NCI-H82 (cell line): Measurements from ENCODE around the gene MSL3B.

Experiments used
- DNase-seq: peaks from one replicate; lab custom pipeline; 2025; lab: John Stamatoyannopoulos, UW

MSL3B gene

DNA sequence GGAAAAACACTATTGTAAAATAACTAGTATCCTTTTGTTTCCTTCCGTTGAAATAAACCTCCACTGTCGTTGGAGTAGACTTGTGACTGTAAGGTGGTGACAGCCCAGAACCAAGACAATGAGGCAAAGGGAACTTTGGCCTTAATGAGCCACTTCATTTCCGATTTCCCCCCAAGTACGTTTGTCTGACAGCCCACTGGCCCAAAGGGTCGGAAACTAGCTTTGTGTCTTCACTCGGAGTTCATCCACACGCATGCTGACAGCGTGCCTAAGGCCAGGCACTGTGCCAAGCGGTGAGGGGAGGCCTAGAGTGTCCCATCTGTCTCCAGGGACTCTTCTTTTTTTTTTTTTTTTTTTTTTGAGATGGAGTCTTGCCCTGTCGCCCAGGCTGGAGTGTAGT is 34.8 kb downstream of the MSL3B start:
- peak; percentile 70 for DNase-seq

DNA sequence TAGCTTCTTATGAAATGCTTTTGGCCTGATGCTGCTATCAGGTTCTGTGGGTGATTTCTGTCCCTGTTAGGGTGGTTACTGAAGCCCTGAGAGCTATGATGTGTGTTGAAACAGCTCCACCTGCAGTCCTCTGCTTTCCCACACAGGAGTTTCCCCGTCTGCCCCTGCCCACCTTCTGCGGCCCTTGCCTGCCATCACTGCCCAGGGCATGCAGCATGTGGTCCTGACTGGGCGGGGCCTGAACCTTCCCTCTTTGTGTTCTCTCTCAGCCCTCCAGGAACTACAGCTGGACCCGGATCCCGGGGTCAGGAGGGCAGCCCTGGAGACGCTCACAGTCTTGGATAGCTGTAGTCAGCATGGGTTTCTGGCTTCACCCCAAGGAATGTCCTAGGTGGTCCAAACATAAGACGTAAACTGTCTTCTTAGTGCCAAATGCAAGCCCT is 35.3 kb downstream of the MSL3B start:
- peak; percentile 85 for DNase-seq

DNA sequence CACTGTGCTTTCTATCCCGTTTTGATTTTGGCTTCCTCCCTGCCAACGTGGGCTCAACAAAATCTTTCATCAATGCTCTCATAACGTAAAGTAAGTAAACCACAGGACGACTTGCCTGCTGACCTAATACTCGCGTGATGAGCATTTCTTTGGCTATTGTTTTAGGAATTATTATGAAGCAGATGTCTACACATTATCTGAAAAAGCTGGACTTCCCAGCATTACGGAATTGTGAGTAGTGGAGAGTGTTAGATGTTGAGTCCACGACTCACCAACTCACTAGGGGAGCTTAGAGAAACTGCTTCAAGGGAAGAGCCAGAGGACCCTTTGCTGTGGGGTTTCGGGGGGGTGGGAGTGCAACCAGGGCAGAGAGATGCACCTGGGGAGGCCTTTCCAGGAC is 35.8 kb downstream of the MSL3B start:
- DNase-seq = no peak

DNA sequence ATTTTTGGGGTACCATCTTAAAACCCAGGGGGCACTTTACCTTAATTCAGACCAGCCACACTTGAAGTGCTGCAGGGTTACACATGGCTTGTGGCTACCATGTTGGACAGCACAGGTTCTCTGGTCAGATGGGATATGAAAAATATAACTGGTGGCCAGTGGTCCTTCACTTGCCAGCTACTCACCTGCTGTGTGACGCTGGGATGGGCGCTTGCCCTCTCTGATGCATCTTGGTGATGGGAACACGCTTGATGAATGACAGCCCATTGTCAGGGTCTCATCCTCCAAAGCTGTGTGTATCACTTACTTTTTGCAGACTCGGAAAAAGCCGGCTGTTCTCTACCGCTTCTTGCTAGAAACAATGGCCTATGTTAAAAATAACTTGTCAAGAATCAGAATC is 36.3 kb downstream of the MSL3B start:
- DNase-seq = no peak

DNA sequence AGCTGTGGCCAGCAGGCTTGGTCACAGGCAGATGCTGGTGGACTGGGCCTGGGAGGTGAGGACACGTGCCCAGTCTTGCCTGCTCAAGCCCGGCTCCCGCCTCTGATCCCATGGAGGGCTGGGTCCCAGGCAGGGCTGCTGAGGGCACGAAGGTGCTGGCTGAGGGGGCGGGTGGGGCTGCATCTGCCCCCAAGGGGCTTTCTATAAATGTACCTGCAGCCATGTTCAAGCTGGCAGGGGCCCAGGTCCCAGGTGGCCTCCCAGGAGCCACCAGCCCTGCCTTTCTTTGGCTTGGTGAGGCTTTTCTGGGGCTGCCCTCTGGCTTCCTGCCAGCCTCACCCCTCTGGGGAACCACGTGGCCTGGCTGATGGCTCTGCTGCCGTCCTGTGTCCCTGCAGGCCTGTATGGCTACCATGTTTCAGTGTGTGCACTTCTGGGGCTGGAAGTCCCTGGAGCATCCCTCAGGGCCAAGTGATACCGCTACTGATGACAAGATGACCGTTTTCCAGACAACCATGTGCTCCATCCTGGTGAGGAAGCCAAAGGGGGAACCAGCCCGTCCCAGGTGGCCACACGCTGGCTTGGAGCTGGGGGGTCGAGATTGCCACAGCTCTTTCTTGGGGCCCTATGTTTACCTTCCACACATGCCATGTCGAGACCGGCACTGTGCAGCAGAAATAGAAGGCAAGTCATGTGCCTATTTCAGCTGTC is 37.0 kb downstream of the MSL3B start:
- DNase-seq = no peak

DNA sequence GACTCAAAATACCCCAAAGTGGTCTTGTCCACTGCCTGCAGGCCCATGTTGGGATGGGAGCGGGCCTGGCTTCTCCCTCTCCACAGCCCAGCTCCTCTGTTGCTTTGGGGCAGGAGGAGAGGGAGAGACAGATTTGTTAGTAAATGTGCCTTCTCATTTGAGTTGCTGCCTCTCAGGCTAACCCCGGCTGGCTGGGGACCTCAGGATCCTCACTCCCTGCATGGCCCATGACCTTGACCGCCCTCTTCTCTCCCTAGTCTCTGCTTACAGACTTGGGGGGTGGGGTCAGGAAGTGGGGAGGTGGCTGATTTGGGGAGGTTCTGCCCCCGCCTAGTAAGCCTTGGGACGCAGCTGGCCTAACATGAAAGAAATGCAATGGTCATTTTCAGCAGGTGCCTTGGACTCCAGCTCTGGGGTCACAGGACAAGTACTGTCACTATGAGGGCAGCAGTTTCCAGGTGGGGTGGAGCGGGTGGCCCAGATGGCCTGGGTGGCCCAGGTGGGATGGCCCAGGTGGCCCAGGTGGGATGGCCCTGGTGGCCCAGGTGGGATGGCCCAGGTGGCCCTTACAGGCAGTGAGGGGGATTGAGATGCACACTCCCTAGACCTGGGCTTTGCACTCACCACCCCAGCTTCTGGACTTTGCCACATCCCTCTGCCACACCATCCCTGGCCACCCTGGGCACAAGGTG is 37.9 kb downstream of the MSL3B start:
- DNase-seq = no peak

DNA sequence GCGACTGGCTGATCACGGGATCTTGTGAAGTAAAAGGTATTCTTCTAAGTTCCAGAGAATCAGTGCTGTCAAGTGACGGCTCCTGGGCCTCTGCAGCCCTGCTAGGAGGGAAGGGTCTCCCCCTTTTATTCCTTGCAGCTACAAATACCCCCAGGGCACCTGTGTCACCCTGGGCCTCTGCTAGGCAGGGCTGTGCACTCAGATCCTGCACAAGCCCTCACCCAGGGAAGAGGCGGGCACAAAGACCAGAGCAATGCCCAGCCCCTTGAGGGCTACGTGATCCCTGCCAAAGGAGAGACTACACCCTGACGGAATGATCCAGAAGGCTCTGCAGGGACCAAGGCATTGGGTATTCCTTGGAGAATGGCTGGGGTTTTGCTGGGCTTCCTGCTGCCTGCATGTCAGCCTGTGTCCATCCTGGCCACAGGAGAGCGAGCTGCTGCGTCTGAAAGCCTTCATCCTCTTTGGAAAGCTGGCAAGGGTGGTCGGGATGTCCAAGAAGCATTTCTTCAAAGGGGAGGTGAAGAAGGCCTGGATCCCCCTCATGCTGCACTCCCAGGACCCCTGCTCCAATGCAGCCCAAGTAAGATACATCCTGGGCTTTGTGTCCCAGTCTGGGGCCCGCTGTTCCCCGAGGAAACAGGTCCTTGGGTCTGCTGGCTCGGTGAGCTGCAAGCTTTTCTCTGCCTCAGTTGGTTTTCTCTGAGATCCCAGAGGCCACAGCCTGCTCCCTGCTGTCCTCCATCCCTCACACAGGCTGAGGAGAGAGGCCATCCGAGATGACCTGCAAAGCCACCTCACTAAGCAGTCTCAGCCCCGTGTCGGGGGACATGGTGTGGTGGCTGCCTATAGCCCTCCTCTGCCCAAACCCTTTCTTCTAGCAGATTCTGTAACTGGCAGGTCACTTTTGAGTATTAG is 38.7 kb downstream of the MSL3B start:
- DNase-seq = no peak

DNA sequence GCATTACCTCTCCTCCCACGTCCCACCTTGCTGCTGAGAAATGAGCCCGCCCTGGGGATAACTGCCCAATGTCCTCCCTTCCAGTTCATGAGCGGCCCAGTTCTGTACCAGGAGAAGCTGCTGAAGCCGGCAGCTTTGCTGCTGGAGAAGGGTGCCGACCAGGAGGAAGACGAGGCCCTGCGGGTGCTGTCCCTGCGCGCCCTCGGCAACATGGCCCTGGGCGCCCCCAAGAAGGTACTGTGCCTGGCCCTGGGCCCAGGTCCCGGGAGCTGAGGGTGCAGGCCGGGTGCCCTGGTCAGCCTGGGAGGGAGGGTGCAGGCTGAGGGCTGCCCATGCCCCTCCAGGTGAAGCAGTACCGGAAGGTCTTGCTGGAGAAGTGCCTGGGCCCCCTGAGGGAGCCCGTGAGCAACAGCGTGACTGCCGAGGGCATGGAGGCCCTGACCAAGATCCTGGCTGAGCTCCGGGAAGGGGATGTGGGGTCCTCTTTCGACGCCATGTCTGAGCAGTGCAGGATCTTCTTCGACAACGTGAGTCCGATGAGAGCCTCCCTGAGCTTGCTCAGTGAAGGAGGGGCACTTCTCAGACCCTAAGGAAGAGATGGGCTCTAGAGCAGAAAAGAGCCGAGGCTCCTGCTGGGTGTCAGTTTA is 39.5 kb downstream of the MSL3B start:
- no peak for DNase-seq

DNA sequence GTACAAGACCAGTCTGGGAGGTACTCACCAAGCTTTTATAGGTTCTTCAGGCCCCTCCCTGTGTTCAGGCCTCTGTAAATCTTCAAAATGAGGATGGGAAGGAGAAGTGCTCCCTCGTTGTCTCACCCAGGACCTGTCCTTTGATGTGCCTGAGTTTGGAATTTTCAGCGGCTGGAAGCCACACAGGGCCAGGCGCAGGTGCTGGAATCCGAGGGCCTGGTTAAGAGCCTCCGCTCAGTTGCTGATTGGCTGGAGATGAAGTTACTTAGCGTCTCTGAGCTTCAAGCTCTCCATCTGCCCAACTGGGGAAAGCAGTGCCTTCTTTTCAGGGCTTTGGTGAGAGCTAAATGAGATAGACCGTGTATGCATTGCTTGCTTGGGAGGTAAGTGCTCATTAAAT is 43.8 kb downstream of the MSL3B start:
- DNase-seq = no peak

DNA sequence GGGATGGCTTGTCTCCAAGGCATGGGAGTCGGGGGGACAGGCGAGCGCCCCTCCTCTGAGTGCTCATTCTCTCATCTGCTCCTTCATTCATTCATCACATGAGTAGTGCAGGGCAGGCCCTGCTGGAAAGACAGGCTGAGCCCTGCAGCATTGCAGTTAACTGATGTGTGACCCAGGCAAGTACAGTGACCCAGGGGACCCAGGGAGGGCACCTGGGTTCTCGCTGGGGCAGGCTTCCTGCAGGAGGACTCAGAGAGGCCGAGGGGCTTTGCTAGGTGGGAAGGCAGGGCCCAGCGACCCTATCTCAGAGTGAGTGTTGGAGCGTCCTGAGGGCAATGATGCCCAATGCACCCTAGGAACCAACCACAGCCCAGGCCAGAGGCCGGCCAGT is 44.5 kb downstream of the MSL3B start:
- DNase-seq = no peak

DNA sequence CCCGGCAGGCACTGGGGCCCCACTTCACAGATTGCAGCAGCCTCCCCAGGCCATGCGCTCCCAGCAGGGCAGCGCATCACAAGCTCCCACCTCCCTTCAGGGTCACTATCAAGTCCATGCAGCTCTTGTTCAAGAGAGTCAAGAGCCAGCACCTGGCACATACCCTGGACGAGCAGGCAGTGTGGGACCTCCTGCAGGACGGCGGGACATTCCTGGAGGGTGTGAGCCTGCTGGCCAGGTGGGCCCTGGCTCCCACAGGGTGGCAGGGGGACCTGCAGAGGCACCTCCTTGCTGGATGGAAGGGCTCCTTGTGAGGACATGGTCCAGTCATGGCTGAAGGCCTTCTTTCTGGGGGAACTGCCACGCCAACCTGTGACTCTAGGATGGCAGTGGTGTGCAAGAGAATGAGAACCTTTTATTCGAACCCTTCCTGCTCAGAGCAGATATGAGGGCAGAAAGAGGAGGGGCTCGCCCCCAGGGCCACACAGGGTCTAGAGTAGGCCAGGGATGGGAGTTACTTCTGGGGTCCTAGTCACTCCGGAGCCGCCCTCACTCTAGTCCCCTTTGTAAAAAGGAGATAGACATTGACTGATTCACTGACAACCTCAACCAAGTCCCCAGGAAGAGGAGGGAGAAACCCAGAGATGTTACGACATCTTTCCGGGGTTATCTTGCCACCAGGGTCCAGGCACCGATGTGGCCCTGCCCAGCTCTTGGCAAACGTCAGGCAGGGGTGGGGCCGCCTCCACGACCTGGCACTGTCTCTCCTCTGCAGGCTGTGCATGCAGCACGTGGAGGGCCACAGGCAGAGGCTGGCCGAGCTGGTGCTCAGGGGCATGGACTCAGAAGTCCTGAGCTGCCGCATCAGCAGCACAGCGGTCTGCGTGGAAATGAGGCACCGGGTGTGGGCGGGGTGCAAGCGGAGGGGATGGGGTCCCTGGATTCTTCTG is 45.1 kb downstream of the MSL3B start:
- no peak for DNase-seq

DNA sequence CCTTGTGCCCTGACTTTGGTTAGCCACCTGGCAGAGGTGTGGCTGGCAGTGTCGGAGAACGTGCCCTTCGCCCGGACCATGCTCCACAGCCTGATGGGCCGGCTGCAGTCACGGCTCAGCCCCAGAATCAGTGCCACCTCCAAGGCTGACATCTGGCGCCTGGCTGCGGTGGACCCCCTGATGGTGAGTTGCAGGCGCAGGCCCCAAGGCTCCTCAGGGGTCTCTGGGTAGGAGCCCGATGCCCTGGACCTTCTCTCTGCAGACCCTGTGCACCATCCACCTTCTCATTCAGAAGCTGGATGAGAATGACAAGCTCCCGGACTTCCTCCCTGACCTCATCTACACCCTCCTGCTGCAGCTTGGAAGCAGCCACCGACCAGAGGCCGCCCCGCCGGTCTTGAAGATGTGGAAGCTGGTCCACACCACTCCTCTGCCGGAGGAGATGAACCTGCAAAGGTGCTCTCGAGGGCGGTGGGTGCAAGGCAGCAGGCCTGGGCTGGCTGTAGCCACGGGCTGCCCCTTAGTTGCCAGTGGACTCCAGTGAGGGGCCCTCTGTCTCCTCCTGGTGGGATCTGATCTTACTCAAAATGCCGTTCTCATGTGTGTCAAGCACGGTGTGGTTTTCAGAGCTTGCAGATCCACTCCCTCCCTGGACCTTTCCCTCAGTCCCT is 46.0 kb downstream of the MSL3B start:
- no peak for DNase-seq

DNA sequence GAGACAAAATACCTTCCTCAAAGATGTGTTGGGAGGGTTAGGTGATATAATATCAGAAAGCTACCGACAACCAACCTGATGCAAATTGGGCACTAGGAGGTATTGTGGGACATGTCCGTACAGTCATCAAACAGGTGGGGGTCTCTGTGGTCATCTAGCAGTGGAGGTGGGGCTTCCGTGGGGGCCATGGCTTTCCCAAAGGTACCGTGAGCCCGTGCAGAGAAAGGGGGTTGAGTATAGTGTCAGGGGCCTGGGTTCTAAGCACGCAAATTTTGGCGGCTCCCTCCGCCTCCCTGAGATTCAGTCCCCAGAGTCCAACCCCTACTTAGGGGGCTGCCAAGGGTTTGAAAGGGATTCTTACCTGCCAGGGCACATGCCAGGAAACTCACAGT is 46.5 kb downstream of the MSL3B start:
- no peak for DNase-seq

DNA sequence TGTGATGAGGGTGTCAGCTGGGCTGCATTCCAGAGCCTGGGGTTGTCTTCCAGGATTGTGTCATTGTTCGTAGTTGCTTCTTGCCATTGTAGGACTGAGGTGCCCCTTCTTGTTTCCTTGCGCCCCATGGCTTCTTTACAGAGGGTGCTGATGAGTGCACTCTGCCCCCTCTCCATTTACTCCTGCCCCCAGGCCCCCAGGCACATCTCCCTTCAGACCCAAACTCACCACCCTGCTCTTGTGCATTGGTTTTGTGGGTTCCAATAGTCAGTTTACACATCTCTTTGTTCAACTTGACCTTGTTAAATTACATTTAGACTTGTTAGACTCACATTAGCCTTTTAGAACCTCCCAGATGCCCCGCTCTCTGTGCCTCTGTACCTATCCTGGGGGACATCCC is 47.0 kb downstream of the MSL3B start:
- no peak for DNase-seq

DNA sequence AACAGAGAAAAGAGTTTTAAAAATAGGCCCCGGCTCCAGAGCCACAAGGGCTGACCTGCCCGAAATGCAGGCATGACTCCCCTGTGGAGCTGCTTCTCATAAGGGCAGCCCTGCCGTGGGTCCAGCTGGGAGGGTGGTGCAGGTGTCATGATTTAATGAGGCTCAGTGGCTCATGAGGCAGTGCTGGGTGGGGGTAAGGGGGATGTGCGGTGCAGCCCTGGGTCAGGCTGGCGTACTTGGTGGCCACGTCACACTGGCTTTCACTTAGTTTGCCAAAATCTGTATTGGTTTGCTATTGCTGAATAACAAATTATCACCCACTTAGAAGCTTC is 47.4 kb downstream of the MSL3B start:
- no peak for DNase-seq

DNA sequence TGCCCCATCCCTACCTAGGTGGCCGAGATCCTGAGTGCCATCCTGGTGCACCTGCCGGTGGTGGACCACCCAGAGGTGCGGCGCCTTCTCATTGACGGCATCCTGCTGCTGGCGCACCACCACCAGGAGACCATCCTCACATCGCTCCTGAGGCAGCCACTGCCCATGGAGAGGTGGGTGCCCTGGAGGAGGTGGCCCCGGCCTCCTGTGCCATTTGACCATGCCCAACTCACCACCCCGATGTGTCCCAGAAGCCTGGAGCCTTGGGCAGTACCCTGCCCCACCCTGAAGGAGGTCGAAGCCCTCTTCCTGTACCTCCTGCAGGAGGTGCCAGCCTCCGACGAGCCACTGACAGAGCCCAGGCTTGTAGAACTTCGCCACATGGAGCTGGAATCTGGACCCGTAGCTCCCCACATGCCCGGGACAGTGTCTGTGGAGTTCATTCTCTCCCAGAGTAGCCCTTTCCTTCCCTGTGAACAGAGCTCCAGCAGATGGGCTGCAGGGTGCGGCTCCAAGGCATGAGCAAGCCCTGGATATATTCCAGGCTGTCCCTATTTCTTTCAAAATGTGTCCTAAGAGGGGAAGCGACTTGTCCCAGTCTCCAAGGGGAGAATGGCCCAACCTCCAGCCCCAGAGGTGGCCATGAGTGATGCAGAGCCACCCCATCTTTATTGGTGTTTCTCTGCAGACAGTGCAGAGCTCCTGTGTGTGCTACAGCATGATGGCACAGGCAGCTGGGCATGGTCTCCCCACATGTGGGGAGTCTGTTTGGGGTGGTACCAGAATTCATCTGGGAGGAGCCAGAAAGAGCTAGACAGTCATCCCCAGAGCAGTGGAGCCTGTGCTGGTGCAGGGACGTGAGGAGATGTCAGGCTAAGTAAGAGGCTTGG is 48.1 kb downstream of the MSL3B start:
- DNase-seq = no peak

DNA sequence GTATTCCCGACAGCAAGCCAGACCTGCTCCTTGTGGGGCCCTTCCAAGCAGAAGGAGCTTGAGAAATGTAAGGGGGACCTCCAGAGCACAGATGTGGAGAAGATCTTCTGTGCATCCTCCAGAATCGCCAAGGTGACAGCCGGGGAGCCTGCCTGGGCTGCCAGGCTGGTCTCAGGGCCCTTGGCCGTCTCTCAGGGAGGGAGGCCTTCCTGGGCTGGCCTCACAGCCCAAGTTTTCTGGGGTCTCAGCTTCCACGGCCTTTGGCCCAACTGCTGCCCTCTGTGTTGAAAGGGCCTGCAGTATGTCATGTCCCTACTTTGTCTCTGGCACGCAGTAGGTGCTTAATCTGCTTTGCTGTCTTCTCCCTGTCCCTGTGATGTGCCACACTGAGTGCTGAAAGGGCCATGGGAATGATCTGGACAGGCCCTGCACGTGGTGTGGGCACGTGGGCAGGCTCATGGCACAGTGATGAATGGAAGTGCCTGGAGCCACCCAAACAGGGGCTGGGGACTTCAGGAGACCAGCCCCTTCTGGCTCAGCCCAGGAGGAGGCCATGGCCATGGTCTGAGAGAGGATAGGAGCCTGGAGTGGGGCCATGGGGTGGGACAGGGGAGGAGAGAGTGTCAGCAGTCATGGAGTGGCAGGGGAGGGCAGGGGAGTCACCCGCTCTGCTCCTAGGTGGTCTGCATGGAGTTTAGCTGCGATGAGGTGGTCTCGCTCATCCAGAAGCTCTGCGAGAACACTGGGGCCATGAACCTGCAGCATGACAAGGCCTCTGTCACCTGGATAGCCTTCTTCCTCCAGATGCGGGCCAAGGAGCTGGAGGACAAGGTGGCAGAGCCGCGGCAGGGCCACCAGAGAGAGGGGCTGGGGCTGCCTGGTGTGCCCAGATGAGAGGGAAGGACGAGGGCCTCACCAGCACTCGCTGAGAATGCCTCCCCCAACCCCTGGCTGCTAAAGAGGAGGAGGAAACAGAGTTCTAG is 49.3 kb downstream of the MSL3B start:
- DNase-seq = no peak

DNA sequence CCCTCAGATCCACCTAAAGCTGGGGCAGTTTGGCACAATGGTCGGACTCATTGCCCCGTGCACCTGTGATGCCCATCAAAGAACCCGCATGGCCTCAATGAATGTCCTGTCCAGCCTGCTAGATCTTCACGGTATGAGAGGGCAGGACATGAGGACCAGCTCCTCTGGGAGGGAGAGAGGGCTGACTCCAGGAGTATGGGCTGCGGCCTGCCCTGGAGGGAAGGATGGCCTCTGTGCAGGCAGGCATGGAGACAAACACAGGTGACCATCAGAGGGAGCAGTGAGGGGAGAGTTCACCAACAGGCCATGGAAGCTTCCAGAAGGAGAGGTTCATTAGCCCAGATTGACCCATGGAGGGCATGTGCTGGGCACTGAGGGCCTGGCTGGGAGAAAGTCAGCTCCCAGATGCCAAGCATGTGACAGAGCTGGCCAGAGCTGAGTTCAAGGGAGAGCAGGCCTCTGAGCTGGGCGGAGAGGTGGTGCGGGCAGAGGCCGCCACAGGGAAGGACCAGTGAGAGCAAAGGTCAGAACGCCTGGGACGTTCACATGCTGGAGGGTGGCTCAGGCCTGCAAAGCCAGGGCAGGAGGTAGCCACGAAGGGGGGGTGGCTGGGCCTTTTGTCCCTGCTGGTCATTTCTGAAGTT is 50.1 kb downstream of the MSL3B start:
- DNase-seq = no peak
